Measurements from ENCODE around the gene DERL3. TPM values are rescaled to one million over a fixed set of nuclear protein-coding genes. Genes with fewer than 3 reads are reported as not detected.

The DERL3 gene
- total and polyA plus RNA-seq, 2 donors (not counting 1 experiment from before 2014, with no cell fraction given) = 77.0 to 142 TPM

DNA sequence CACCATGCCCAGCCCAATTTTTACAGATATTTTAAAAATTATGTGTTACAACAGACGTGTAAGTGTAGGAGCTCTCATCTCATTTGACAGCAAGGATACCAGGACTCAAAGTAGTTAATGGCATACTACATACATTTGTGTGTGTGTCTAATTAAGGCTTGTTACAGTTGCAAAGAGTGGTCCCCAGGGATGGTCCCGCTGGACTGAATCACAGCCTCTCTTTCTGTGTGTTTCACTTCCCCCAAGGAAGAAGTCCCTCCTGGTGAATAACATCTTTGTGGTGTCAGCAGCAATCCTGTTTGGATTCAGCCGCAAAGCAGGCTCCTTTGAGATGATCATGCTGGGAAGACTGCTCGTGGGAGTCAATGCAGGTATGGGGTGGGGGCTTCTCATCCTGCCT is 36.1 kb upstream of the DERL3 start:
- Histone ChIP-seq H2AFZ (ENCODE audit: insufficient read depth, low read depth, low read length, poor library complexity, severe bottlenecking) (no peak overlapping the region), H4K20me1 (ENCODE audit: control insufficient read depth, insufficient read depth, low read length, poor library complexity, severe bottlenecking) (no peaks in the 10 kb centered on the region), H3K4me2 (replicated peaks; ENCODE audit: low read depth, low read length, poor library complexity, severe bottlenecking) (no peak overlapping the region), H3K79me2 (ENCODE audit: control insufficient read depth, insufficient read depth, low read length) (no peaks in the 10 kb centered on the region), H3K27me3 (replicated peaks in 1 of 4; ENCODE audit: control extremely low read depth in 1 of 4, control insufficient read depth in 3 of 4, insufficient read depth in 4 of 4, low read length in 3 of 4) (no peaks in the 10 kb centered on the region), H3K9ac (ENCODE audit: low read length) (no peak overlapping the region), H3K27ac (ENCODE audit: low read length in 2 of 2) (no peak overlapping the region), H3K36me3 (replicated peaks in 1 of 2; ENCODE audit: control extremely low read depth in 1 of 2, control insufficient read depth in 1 of 2, extremely low read depth in 1 of 2, insufficient read depth in 2 of 2, low read length in 1 of 2) (peaks cover 0 to 45% of the 10 kb centered on the region in 2 experiments), H3K4me3 (ENCODE audit: control extremely low read depth in 1 of 5, extremely low read depth in 1 of 5, insufficient read depth in 1 of 5, low read depth in 2 of 5, low read length in 4 of 5) (no peak overlapping the region), H3K4me1 (ENCODE audit: control insufficient read depth in 2 of 2, insufficient read depth in 2 of 2, low read length in 2 of 2) (no peaks in the 10 kb centered on the region), H3K9me3 (ENCODE audit: control extremely low read depth in 1 of 3, control insufficient read depth in 2 of 3, insufficient read depth in 1 of 3, low read length in 2 of 3) (no peaks in the 10 kb centered on the region)
- H3K4me1 Mint-ChIP-seq = no peaks in the 10 kb centered on the region
- CTCF ChIA-PET = no interaction called here
- H3K27me3 Mint-ChIP-seq = no peaks in the 10 kb centered on the region
- no CpG with 5 or more reads among the region's 4 CpGs for WGBS (ENCODE audit: insufficient coverage)
- POLR2A ChIA-PET = no interaction called here
- no peak for ATAC-seq (ENCODE audit: low read depth)
- H3K9me3 Mint-ChIP-seq (ENCODE audit: insufficient read depth) = no peaks in the 10 kb centered on the region
- H3K27ac Mint-ChIP-seq = no peak overlapping the region
- H3K4me3 Mint-ChIP-seq = no peak overlapping the region
- TF ChIP-seq EZH2 (IDR thresholded peaks at IDR 0.05; ENCODE audit: borderline replicate concordance, insufficient read depth, low read depth, low read length, poor library complexity, severe bottlenecking) = no peak
- TF ChIP-seq, protein P1, sequence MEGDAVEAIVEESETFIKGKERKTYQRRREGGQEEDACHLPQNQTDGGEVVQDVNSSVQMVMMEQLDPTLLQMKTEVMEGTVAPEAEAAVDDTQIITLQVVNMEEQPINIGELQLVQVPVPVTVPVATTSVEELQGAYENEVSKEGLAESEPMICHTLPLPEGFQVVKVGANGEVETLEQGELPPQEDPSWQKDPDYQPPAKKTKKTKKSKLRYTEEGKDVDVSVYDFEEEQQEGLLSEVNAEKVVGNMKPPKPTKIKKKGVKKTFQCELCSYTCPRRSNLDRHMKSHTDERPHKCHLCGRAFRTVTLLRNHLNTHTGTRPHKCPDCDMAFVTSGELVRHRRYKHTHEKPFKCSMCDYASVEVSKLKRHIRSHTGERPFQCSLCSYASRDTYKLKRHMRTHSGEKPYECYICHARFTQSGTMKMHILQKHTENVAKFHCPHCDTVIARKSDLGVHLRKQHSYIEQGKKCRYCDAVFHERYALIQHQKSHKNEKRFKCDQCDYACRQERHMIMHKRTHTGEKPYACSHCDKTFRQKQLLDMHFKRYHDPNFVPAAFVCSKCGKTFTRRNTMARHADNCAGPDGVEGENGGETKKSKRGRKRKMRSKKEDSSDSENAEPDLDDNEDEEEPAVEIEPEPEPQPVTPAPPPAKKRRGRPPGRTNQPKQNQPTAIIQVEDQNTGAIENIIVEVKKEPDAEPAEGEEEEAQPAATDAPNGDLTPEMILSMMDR (IDR thresholded peaks at IDR 0.05) = no peak
- intact Hi-C loops (cut with micrococcal nuclease) = no loop called here
- no peak for DNase-seq

DNA sequence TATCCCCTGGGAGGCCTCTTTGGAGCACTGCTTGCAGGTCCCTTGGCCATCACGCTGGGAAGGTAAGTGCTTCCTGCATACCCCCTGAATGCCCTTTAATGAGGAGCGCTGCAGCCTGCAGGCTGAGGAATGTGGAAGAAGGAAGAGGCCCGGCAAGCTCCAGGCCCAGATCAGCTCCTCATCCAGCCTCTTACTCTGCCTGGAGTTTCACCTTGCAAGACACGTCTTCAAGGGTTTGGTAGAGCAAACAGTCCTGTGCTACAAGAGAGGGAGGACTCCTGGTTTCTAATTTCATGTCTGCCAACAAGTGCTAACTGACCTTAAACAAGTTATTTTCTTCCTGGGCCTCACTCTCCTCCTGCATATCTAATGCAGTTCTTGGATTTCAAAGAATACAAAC is 29.8 kb upstream of the DERL3 start:
- 100% methylated on average over 2 of the region's 4 CpGs for WGBS (ENCODE audit: insufficient coverage)

More for the DNA sequence above, 29.8 kb upstream of the DERL3 start:
- Mint-ChIP-seq H3K27ac (no peak overlapping the region), H3K9me3 (ENCODE audit: insufficient read depth) (no peaks in the 10 kb centered on the region), H3K27me3 (no peaks in the 10 kb centered on the region), H3K4me1 (no peaks in the 10 kb centered on the region), H3K4me3 (no peak overlapping the region)
- DNase-seq (no peak), ATAC-seq (ENCODE audit: low read depth) (no peak)
- Histone ChIP-seq H3K9ac (ENCODE audit: low read length) (no peak overlapping the region), H3K4me1 (ENCODE audit: control insufficient read depth in 2 of 2, insufficient read depth in 2 of 2, low read length in 2 of 2) (no peaks in the 10 kb centered on the region), H3K27ac (ENCODE audit: low read length in 2 of 2) (no peak overlapping the region), H3K9me3 (ENCODE audit: control extremely low read depth in 1 of 3, control insufficient read depth in 2 of 3, insufficient read depth in 1 of 3, low read length in 2 of 3) (no peaks in the 10 kb centered on the region), H4K20me1 (ENCODE audit: control insufficient read depth, insufficient read depth, low read length, poor library complexity, severe bottlenecking) (no peaks in the 10 kb centered on the region), H2AFZ (ENCODE audit: insufficient read depth, low read depth, low read length, poor library complexity, severe bottlenecking) (no peak overlapping the region), H3K27me3 (replicated peaks in 1 of 4; ENCODE audit: control extremely low read depth in 1 of 4, control insufficient read depth in 3 of 4, insufficient read depth in 4 of 4, low read length in 3 of 4) (no peaks in the 10 kb centered on the region), H3K4me3 (ENCODE audit: control extremely low read depth in 1 of 5, extremely low read depth in 1 of 5, insufficient read depth in 1 of 5, low read depth in 2 of 5, low read length in 4 of 5) (no peak overlapping the region), H3K79me2 (ENCODE audit: control insufficient read depth, insufficient read depth, low read length) (peaks cover 6% of the 10 kb centered on the region), H3K36me3 (replicated peaks in 1 of 2; ENCODE audit: control extremely low read depth in 1 of 2, control insufficient read depth in 1 of 2, extremely low read depth in 1 of 2, insufficient read depth in 2 of 2, low read length in 1 of 2) (peaks cover 3 to 50% of the 10 kb centered on the region in 2 experiments), H3K4me2 (replicated peaks; ENCODE audit: low read depth, low read length, poor library complexity, severe bottlenecking) (no peak overlapping the region)
- intact Hi-C loops (cut with micrococcal nuclease) = loop anchor here (10.0 kb wide), 1 partner anchor 86 kb away; no protein-coding TSS in a partner anchor
- no peak for TF ChIP-seq EZH2 (IDR thresholded peaks at IDR 0.05; ENCODE audit: borderline replicate concordance, insufficient read depth, low read depth, low read length, poor library complexity, severe bottlenecking)
- TF ChIP-seq, protein P1 (IDR thresholded peaks at IDR 0.05) = no peak
- ChIA-PET CTCF (interaction anchor here (0.9 to 1.2 kb wide), 2 partner anchors 9 to 21 kb away, joined by 3 to 4 read pairs; no protein-coding TSS in a partner anchor), POLR2A (no interaction called here)

Measured in B cell (primary cell).